Ishikawa (cell line): ENCODE data around the gene OTUB2.

Source experiments
- CEBPB ChIP-seq: IDR thresholded peaks from 2 replicates; pipeline ENCODE4 v1.6.1; 2012
- CREB1 ChIP-seq: IDR thresholded peaks from 2 replicates; pipeline ENCODE4 v1.6.1; 2012; ENCODE audit warnings: low read depth
- EGR1 ChIP-seq: IDR thresholded peaks from 2 replicates; pipeline ENCODE4 v1.6.1; 2012
- EP300 ChIP-seq: IDR thresholded peaks from 2 replicates; pipeline ENCODE4 v1.6.1; 2012; ENCODE audit warnings: borderline replicate concordance
- FOXM1 ChIP-seq: IDR thresholded peaks from 2 replicates; pipeline ENCODE4 v1.6.1; 2012; ENCODE audit warnings: low read depth, borderline replicate concordance
- NFIC ChIP-seq: IDR thresholded peaks from 2 replicates; pipeline ENCODE4 v1.6.1; 2012
- RAD21 ChIP-seq: IDR thresholded peaks from 2 replicates; pipeline ENCODE4 v1.6.1; 2012; ENCODE audit warnings: low read depth
- TAF1 ChIP-seq: IDR thresholded peaks from 2 replicates; pipeline ENCODE4 v1.6.1; 2012; ENCODE audit warnings: low read depth, mild to moderate bottlenecking
- TCF12 ChIP-seq: IDR thresholded peaks from 2 replicates; pipeline ENCODE4 v1.6.1; 2012; ENCODE audit warnings: low read depth
- TEAD4 ChIP-seq: IDR thresholded peaks from 2 replicates; pipeline ENCODE4 v1.6.1; 2012
- YY1 ChIP-seq: IDR thresholded peaks from 2 replicates; pipeline ENCODE4 v1.6.1; 2012; ENCODE audit warnings: low read depth
- TF ChIP-seq, protein P1 (sequence below): IDR thresholded peaks from 2 replicates; pipeline ENCODE4 v1.6.1; 2012
- TF ChIP-seq, protein P2 (sequence below): IDR thresholded peaks from 2 replicates; pipeline ENCODE4 v1.6.1; 2012
- TF ChIP-seq, protein P3 (sequence below): IDR thresholded peaks from 2 replicates; pipeline ENCODE4 v1.6.1; 2012; ENCODE audit warnings: low read depth, mild to moderate bottlenecking

The OTUB2 gene

DNA sequence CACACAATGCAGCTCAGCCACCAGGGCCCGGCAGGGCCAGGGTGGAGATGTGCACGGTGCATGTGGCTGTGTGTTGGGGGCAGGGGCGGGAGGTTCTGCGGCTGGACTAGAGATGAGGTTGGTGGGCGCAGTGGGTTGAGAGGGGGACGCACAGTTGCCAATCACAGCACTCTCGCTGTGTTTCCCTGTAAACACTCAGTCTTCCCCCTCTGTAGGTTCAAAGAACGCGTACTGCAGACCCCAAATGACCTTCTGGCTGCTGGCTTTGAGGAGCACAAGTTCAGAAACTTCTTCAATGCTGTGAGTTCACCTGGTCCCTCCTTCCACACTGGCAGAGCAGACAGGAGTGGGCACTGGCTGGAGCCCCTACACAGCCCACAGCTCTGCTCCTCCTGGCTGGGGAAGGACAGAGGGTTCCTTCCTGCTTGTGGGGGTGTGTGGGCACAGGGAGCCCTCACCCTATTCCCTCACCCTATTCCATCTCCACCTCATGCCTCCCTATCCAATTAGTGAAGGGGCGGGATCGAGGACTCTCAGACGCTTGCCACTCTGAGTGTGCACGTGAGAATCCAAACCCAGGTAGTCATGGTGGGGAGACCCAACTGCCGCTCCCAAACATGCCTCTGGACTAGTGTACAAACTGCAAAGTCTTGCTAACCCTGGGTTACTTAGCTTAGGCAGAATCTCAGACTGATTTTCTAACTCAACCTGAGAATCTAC is 17.8 kb downstream of the OTUB2 start:
- no peak for TF ChIP-seq YY1
- TF ChIP-seq EP300 = no peak
- TF ChIP-seq RAD21 = no peak
- TF ChIP-seq, protein P1, sequence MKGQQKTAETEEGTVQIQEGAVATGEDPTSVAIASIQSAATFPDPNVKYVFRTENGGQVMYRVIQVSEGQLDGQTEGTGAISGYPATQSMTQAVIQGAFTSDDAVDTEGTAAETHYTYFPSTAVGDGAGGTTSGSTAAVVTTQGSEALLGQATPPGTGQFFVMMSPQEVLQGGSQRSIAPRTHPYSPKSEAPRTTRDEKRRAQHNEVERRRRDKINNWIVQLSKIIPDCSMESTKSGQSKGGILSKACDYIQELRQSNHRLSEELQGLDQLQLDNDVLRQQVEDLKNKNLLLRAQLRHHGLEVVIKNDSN = no peak
- TF ChIP-seq TCF12 = no peak
- no peak for TF ChIP-seq CEBPB
- TF ChIP-seq, protein P2, sequence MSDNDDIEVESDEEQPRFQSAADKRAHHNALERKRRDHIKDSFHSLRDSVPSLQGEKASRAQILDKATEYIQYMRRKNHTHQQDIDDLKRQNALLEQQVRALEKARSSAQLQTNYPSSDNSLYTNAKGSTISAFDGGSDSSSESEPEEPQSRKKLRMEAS = no peak
- TF ChIP-seq, protein P3, sequence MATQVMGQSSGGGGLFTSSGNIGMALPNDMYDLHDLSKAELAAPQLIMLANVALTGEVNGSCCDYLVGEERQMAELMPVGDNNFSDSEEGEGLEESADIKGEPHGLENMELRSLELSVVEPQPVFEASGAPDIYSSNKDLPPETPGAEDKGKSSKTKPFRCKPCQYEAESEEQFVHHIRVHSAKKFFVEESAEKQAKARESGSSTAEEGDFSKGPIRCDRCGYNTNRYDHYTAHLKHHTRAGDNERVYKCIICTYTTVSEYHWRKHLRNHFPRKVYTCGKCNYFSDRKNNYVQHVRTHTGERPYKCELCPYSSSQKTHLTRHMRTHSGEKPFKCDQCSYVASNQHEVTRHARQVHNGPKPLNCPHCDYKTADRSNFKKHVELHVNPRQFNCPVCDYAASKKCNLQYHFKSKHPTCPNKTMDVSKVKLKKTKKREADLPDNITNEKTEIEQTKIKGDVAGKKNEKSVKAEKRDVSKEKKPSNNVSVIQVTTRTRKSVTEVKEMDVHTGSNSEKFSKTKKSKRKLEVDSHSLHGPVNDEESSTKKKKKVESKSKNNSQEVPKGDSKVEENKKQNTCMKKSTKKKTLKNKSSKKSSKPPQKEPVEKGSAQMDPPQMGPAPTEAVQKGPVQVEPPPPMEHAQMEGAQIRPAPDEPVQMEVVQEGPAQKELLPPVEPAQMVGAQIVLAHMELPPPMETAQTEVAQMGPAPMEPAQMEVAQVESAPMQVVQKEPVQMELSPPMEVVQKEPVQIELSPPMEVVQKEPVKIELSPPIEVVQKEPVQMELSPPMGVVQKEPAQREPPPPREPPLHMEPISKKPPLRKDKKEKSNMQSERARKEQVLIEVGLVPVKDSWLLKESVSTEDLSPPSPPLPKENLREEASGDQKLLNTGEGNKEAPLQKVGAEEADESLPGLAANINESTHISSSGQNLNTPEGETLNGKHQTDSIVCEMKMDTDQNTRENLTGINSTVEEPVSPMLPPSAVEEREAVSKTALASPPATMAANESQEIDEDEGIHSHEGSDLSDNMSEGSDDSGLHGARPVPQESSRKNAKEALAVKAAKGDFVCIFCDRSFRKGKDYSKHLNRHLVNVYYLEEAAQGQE = no peak

DNA sequence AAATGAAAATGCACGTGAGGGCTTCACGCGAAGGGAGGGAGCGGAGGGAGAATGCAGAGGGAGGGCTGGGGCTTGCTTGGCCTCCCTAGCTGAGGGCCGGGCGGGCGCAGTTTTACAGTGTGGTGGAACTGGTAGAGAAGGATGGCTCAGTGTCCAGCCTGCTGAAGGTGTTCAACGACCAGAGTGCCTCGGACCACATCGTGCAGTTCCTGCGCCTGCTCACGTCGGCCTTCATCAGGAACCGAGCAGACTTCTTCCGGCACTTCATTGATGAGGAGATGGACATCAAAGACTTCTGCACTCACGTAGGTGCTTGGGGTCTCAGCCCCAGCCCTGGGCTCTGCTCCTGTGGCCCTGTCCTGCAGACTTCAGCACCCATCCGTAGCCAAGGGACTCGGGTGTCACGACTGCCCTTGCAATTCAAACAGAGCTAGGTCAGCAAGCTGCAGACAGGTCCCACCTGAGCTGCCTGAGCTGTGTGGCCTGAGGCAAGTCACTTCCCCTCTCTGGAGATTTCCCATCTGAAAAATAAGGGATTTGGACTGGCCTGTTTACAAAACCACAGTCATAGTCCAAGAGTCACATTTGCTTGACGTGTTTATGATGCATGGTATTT is 18.4 kb downstream of the OTUB2 start:
- TF ChIP-seq FOXM1 = no peak
- TF ChIP-seq, protein P1 = no peak
- TF ChIP-seq CREB1 = no peak
- no peak for TF ChIP-seq NFIC
- no peak for TF ChIP-seq TCF12

DNA sequence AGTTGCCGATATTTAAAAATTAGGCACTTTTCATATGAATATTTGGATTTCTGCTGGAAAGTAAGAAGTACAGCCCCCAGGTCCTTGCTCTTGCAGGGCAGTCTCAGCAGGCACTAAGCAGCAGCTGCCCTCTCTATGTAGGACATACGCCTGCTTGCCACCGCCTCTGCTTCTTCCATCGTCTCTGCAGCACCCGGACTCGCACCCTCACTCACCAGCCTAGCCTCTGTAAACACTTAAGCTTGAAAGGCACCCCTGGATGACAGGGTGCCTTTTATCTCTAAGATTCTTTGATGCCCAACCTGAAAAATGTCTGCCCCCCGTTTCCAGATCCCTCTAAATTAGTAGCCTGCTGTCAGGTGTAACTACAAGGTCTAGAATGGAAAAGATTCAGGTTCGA is 19.0 kb downstream of the OTUB2 start:
- TF ChIP-seq, protein P2 = no peak
- TF ChIP-seq RAD21 = no peak
- no peak for TF ChIP-seq EP300
- TF ChIP-seq, protein P1 = no peak
- TF ChIP-seq YY1 = no peak
- no peak for TF ChIP-seq TEAD4
- no peak for TF ChIP-seq NFIC
- TF ChIP-seq CEBPB = no peak
- TF ChIP-seq EGR1 = no peak
- TF ChIP-seq FOXM1 = no peak

DNA sequence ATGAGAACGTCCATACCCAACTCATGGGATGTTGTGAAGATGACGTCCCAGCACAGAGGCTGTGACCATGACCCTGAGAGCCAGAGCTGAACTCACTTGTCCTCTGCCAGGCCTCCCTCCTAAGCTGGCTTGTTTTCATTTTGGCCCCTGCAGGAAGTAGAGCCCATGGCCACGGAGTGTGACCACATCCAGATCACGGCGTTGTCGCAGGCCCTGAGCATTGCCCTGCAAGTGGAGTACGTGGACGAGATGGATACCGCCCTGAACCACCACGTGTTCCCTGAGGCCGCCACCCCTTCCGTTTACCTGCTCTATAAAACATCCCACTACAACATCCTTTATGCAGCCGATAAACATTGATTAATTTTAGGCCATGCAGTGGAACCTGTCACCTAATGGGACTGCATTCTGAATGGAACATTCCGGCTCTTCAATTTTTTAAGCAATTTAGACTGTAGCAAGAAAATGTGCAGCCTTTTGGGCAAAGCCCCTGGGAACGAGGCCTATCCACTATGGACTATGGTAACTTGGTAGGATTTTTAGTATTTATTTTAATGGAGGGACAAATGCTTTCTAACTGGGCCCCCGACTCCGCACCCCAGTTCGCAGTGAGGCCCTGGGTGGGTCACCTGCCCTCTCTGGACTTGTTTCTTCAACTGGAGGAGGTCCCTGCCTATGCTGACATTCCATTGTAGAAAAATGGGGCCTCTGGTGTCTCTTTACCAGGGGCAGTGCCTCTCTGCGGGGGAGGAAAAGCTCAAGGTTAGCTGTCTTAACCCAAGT is 19.6 kb downstream of the OTUB2 start:
- TF ChIP-seq, protein P3 = no peak
- TF ChIP-seq EGR1 (no peak), FOXM1 (no peak)

DNA sequence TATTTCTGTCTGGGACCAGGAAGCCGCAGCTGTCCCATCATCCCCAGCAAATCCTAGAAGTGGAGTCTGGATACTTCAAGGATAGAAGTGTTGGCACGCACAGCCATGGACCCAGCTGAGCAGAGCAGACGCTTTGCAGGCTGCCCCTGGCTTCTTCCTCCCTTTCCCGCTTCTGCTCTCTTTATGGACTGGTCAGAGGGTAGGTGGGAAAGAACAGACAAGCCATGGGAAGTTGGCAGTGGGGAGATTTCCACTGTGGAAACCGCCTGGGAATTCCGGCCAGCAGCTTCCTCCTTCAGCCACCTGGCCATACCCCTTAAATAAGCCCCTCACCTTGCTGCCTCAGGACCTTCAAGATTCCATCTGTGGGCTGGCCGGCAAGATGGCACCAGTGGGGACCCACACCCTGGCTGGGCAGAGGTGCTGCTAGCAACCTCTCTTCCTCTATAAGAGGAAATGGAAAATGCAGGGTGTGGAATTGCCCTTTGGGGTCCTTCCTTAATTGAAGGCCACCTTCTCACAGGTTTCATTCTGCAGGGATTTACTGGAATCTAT is 20.6 kb downstream of the OTUB2 start:
- TF ChIP-seq TCF12 (no peak), TAF1 (no peak), CEBPB (no peak), FOXM1 (no peak), CREB1 (no peak)
- TF ChIP-seq, protein P1 = no peak
